AG04450 (cell line): ENCODE data around the gene CADM1. TPM values are rescaled to one million over a fixed set of nuclear protein-coding genes. Genes with fewer than 3 reads are reported as not detected.

Experiments used
- CTCF ChIA-PET: fragments of 300-600, 350-600 bp; formaldehyde crosslinking; extraction: SDS; loops from one replicate; lab custom pipeline; 2022; ENCODE audit warnings: antibody characterized with exemption, inconsistent platforms; lab: Charles Lee
- POLR2A ChIA-PET: fragments of 350-600 bp; formaldehyde crosslinking; extraction: SDS; loops from one replicate; lab custom pipeline; 2021; ENCODE audit warnings: antibody characterized with exemption, inconsistent platforms; lab: Yijun Ruan, JAX
- DNase-seq: peaks from one replicate; pipeline ENCODE4 v3.0.0-alpha.2; 2011; ENCODE audit warnings: low read depth, low spot score
- H3K27ac ChIP-seq: one replicate; pipeline ENCODE4 v1.5.1; 2012; ENCODE audit warnings: low read depth, low read length, control low read depth
- H3K27me3 ChIP-seq: one replicate; pipeline ENCODE4 v1.6.0; 2012; ENCODE audit warnings: low read length; ENCODE audit not compliant: control insufficient read depth, insufficient read depth
- H3K4me3 ChIP-seq: 2 replicates; pipeline ENCODE4 v1.5.1; 2011; ENCODE audit warnings: mild to moderate bottlenecking, low read depth, low read length, control low read depth
- H3K9me3 ChIP-seq: 2 replicates; pipeline ENCODE4 v1.5.1; 2012; ENCODE audit warnings: low read length; ENCODE audit not compliant: control insufficient read depth, insufficient read depth
- CTCF ChIP-seq: IDR thresholded peaks from 2 replicates; pipeline ENCODE4 v1.5.1; 2011; ENCODE audit warnings: low read depth, low read length, control low read depth, inconsistent platforms
- polyA plus RNA-seq: library from polyadenylated mRNA; depleted of rRNA; stranded (reverse); fragments of >200 nt; gene quantifications from 2 replicates; pipeline ENCODE4 v1.2.3, GENCODE V29; 2011

CADM1 gene
- polyA plus RNA-seq, 1 experiment = 70.7 TPM

DNA sequence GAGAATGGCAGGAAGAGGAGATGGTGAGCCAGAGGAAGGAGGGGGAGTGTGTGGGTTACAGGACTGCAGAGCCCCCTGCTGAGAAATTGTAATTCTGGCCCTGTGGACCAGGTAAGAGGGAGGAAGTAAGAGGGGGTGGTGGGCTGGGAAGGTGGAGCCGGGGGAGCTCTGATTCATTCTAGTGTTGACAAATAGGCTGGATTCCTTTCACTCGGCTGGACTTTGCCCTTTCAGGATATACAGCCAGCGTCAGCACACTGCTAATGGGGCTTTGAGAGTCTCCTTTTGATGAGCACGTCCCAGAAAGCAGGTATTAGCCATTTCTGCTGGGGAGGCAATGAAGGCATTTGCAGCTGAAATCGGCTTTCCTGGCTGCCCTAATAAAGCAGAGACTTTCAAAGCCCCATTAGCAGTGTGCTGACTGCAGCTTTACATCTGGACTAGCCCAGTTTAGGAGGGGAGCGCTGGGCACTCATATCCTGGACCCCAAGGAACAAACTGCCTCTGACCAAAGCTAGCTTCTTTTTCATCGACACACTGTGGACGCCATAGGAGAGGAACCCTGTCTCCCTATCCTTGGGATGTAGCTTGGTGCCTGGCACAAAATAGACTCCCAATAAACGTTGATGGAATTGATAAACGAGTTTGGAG is 44.8 kb upstream of the CADM1 start:
- Histone ChIP-seq H3K27me3 (peaks cover 21% of the 10 kb centered on the region), H3K4me3 (no peak overlapping the region), H3K9me3 (no peaks in the 10 kb centered on the region), H3K27ac (no peak overlapping the region)
- TF ChIP-seq CTCF = no peak
- POLR2A ChIA-PET = no interaction called here
- CTCF ChIA-PET = no interaction called here
- DNase-seq = no peak

GRCh38 chr11:115545581-115546210 is 41.5 kb upstream of the CADM1 start:
- ChIA-PET POLR2A (no interaction called here), CTCF (no interaction called here)

DNA sequence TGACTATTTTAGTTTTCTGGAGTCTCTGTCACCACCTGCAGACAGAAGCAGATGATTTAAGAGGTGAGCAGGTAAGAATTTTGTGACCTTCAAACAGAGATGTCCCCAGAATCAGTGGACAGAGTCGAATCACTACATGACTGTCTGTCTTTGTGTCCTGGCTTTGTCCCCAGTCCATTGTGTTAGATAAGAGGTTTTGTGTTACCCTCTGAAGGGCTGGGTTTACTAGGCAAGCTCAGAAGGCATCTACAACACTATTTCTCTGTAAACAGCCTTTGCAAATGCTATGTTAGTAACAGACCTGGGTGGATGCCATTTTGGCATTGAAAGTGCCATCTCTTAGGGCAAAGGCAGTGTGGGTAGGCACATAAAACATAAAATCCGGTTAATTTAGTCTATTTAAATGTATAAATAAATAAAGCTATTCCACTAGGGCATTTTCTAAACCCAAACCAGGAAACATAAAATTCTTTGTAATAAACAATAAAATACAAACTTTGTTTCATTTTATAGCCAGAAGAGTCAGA is 40.3 kb upstream of the CADM1 start:
- ChIA-PET POLR2A (no interaction called here), CTCF (no interaction called here)
- no peaks in the 10 kb centered on the region for H3K9me3 ChIP-seq
- peaks cover 17% of the 10 kb centered on the region for H3K27me3 ChIP-seq
- no peak for TF ChIP-seq CTCF
- H3K4me3 ChIP-seq = no peak overlapping the region
- no peak overlapping the region for H3K27ac ChIP-seq
- DNase-seq = no peak

More at GRCh38 chr11:115545581-115546210, 41.5 kb upstream of the CADM1 start:
- DNase-seq = no peak
- H3K4me3 ChIP-seq = no peak overlapping the region
- H3K27ac ChIP-seq = no peak overlapping the region
- peaks cover 22% of the 10 kb centered on the region for H3K27me3 ChIP-seq
- H3K9me3 ChIP-seq = no peaks in the 10 kb centered on the region
- no peak for TF ChIP-seq CTCF

GRCh38 chr11:115541518-115541917 is 37.3 kb upstream of the CADM1 start:
- ChIA-PET POLR2A (no interaction called here), CTCF (no interaction called here)
- Histone ChIP-seq H3K27ac (no peak overlapping the region), H3K4me3 (no peak overlapping the region), H3K9me3 (no peaks in the 10 kb centered on the region), H3K27me3 (peaks cover 18% of the 10 kb centered on the region)
- no peak for TF ChIP-seq CTCF
- no peak for DNase-seq

GRCh38 chr11:115539844-115540243 is 35.6 kb upstream of the CADM1 start:
- Histone ChIP-seq H3K4me3 (no peak overlapping the region), H3K27me3 (peaks cover 18% of the 10 kb centered on the region), H3K27ac (no peak overlapping the region), H3K9me3 (no peaks in the 10 kb centered on the region)
- no peak for TF ChIP-seq CTCF
- POLR2A ChIA-PET = no interaction called here
- CTCF ChIA-PET = no interaction called here
- no peak for DNase-seq
